ENCODE results near the gene PIGL.

- TF ChIP-seq CTCF (IDR thresholded peaks at IDR 0.05) (no peak), NR3C1 (CRISPR knock-in tag; conservative IDR thresholded peaks at IDR 0.05; ENCODE audit: low read depth) (no peak), FOXJ3 (CRISPR knock-in tag; IDR thresholded peaks at IDR 0.05; ENCODE audit: borderline replicate concordance) (no peak), NR2C2 (CRISPR knock-in tag; IDR thresholded peaks at IDR 0.05) (no peak), HMGA2 (CRISPR knock-in tag; IDR thresholded peaks at IDR 0.05) (no peak), ZNF232 (CRISPR knock-in tag; IDR thresholded peaks at IDR 0.05) (no peak)
- TF ChIP-seq, protein P1, sequence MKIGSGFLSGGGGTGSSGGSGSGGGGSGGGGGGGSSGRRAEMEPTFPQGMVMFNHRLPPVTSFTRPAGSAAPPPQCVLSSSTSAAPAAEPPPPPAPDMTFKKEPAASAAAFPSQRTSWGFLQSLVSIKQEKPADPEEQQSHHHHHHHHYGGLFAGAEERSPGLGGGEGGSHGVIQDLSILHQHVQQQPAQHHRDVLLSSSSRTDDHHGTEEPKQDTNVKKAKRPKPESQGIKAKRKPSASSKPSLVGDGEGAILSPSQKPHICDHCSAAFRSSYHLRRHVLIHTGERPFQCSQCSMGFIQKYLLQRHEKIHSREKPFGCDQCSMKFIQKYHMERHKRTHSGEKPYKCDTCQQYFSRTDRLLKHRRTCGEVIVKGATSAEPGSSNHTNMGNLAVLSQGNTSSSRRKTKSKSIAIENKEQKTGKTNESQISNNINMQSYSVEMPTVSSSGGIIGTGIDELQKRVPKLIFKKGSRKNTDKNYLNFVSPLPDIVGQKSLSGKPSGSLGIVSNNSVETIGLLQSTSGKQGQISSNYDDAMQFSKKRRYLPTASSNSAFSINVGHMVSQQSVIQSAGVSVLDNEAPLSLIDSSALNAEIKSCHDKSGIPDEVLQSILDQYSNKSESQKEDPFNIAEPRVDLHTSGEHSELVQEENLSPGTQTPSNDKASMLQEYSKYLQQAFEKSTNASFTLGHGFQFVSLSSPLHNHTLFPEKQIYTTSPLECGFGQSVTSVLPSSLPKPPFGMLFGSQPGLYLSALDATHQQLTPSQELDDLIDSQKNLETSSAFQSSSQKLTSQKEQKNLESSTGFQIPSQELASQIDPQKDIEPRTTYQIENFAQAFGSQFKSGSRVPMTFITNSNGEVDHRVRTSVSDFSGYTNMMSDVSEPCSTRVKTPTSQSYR (CRISPR knock-in tag; IDR thresholded peaks at IDR 0.05): no peak
These were observed 97.8 kb downstream of the PIGL start for GRCh38 chr17:16314859-16315258.

All from WTC11 (cell line).